AG09309 (cell line): ENCODE results near the gene FAM170B.

ENCODE experiments used
- DNase-seq: peaks from one replicate; pipeline ENCODE4 v3.0.0-alpha.2; 2010; ENCODE audit warnings: low read depth
- H3K4me3 ChIP-seq: 2 replicates; pipeline ENCODE4 v1.5.1; 2011; ENCODE audit warnings: mild to moderate bottlenecking, low read depth, low read length, moderate library complexity; ENCODE audit not compliant: control insufficient read depth
- TF ChIP-seq, protein P1 (sequence below): IDR thresholded peaks from 2 replicates; pipeline ENCODE4 v1.5.1; 2011; ENCODE audit warnings: mild to moderate bottlenecking, low read depth, low read length, inconsistent platforms; ENCODE audit not compliant: insufficient read depth, control insufficient read depth; ENCODE audit errors: missing control alignments

Gene FAM170B

DNA sequence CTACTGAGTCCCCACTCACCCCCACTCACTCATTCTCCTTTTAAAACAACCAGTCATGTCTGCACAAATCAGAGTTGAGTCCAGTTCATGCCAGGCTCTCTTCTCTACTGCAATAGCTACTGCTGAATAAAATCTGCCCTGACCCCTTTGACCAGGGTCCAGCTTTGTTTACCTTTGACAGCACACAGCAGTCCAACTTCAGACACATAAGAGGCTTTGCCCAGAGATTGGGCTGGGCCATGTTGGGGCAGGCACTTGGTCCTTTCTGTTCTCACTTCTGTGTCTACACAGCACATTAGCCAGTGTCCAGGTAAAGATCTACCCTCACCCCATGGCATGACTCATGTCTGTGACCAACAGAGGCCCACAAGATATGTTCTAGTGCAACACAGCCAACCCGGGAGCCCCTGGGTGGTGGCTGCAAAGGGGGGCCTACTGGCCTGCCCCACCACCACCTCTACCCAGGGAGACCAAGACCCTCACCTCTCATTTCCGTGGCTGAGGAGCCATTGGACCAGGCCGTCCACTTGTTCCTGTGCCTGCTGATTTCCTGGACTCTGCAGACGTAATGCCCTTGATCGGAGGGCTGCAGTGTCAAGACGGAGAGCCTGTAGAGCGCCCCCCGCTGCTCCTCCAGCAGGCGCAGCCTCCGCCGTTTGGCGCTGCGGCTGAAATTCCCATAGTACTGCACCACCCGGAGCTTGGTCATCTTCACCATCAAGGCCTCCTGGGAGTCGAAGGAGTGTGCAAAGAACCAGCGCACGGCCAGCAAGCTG is 26.5 kb downstream of the FAM170B start:
- no peak overlapping the region for H3K4me3 ChIP-seq
- TF ChIP-seq, protein P1, sequence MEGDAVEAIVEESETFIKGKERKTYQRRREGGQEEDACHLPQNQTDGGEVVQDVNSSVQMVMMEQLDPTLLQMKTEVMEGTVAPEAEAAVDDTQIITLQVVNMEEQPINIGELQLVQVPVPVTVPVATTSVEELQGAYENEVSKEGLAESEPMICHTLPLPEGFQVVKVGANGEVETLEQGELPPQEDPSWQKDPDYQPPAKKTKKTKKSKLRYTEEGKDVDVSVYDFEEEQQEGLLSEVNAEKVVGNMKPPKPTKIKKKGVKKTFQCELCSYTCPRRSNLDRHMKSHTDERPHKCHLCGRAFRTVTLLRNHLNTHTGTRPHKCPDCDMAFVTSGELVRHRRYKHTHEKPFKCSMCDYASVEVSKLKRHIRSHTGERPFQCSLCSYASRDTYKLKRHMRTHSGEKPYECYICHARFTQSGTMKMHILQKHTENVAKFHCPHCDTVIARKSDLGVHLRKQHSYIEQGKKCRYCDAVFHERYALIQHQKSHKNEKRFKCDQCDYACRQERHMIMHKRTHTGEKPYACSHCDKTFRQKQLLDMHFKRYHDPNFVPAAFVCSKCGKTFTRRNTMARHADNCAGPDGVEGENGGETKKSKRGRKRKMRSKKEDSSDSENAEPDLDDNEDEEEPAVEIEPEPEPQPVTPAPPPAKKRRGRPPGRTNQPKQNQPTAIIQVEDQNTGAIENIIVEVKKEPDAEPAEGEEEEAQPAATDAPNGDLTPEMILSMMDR = no peak
- no peak for DNase-seq

- DNase-seq = no peak
- no peak overlapping the region for H3K4me3 ChIP-seq
- TF ChIP-seq, protein P1 = no peak
Measured at GRCh38 chr10:49106451-49106850, 27.4 kb downstream of the FAM170B start.

DNA sequence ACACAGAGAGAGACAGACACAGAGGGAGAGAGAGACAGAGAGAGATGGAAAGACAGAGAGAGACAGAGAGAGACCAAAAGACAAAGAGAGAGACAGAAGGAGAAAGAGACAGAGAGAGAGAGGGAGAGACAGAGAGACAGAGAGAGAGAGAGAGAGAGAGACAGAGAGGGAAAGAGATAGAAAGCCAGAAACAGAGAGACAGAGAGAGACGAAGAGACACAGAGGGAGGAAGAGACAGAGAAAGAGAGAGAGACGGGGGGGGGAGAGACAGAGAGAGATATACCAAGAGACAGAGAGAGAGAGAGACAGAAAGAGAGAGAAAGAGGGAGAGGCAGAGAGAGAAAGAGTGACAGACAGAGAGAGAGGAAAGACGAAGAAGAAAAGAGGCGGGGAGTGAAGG is 28.7 kb downstream of the FAM170B start:
- TF ChIP-seq, protein P1 = no peak
- DNase-seq = no peak
- no peak overlapping the region for H3K4me3 ChIP-seq

DNA sequence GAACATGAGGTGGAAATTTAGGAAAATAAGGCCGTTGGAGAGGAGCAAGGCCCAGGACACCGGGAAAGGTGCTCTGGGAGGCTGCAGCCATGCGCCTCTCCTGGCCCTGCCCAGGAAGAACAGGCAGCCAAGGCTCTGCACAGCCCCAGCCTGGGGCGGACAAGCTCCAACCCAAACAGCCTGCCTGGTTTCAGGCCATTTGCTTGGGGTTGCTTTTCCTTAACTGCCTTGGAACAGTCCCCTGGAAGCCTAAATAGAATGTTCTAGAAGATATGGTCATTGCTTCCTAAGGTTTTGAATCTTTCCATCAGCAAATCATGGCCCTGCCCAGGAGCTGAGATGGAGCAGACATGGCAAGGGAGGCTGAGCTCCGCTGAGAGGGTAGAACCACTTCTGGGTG is 29.5 kb downstream of the FAM170B start:
- no peak for DNase-seq
- TF ChIP-seq, protein P1 = no peak
- H3K4me3 ChIP-seq = no peak overlapping the region

DNA sequence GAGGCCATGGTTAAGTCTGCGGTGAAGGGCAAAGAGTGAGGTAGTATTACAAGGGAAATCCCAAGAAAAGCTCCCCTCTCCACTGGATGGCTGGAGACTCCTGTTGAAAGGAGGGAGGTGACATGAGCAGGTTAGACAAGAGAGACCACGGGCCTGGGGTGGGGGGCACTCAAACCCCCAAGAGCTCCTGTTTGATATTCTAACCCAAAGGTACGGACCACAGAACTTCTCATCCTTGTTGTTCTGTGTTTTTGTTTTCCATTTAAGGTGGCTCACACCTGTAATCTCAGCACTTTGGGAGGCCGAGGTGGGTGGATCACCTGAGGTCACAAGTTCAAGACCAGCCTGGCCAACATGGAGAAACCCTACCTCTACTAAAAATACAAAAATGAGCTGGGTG is 30.1 kb downstream of the FAM170B start:
- TF ChIP-seq, protein P1 = no peak

GRCh38 chr10:49099046-49099445 is 34.8 kb downstream of the FAM170B start:
- TF ChIP-seq, protein P1 = no peak
- no peak for DNase-seq
- H3K4me3 ChIP-seq = no peak overlapping the region

More for the DNA sequence above, 30.1 kb downstream of the FAM170B start:
- H3K4me3 ChIP-seq = no peak overlapping the region
- DNase-seq = no peak
